Measurements from ENCODE around the gene FAM72D.
"Not testable (repeated sequence)": the region's sequence is repeated elsewhere in the genome, so short reads cannot be mapped to it uniquely, and the experiment has no call there.

The FAM72D gene

DNA sequence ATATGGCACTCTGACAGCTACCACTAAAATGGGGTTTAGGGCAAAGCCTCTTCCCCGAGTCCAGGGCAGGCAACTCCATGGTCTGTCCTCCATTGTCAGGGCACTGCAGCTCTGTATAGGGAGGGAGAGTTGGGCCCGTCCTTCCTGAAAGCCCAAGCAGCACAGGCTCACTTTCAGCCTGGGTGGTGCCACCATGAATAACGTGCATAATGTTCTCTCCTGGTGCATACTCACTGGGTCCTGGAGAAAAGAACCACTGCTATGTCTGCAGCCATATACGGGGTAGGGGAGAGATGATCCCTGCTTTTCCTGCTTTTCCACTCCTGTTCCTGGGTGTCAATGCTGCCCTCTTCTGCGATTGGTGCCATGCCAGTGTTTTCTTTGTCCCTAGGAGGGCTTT, 60.1 kb downstream of the FAM72D start:
- DNase-seq = not testable (repeated sequence)

- peak; percentile 28 for DNase-seq
Observed at GRCh38 chr1:145156891-145157610, 61.3 kb downstream of the FAM72D start.

DNA sequence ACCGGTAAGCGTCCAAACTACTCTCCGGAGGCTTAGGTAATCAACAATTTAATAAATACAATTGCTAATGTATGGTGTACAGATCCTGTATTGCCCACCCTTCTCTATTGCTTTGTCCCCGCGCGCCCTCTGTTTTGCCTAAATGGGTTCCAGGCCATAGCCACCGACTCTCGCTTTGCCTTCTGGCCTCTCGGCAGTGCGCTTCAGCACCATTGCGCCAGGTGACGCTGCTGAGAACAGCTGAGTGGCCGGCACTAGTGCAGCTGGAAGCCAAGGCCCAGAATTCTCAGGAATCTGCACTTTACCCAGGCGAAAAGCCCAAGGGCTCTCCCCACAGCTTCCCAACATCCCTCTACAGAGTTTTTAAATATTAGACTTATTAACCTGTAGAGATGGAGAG, 61.9 kb downstream of the FAM72D start:
- DNase-seq = not testable (repeated sequence)

DNA sequence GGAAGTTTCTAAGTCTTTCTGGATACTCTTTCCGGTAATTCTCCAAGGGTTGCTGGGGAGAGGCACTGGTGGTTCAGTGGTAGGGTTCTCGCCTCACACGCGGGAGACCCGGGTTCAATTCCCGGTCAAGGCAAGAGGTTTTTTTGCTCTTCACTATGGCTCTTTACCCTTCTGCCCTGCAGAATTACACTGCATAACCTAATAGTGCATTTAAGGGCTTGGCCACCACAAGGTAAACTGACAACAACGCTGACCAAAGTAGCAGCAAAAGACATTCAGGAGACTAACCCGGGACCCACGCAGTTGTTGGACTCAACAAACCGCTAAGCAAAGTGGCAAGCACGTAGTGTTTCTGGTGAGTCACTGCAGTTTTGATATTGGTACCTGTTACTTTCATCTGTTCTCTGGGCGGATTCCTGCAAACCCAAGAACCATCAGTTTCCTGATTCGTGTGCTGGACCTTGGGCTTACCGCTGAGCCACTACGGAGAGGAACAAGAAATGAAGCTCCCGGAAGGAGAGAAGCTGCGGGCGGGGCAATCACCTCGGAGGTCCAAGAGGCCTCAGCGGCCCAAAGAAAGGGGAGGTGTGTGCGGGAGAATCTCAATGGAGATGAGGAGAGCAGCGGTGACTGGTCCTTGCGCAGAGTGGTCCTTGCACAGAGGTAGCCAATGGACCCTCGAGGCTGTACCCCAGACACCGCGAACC, 65.4 kb downstream of the FAM72D start:
- DNase-seq = not testable (repeated sequence)
